Liver (tissue), 9 donors: Measurements from ENCODE around the gene BAG2. TPM values are rescaled to one million over a fixed set of nuclear protein-coding genes. Genes with fewer than 3 reads are reported as not detected.

Experiments
- DNase-seq: peaks from one replicate; pipeline ENCODE4 v3.0.0-alpha.2; 2017; ENCODE audit warnings: low spot score
- H3K27ac ChIP-seq, 2 donors: one replicate each; pipeline ENCODE4 v1.7.0; 2013; ENCODE audit warnings: inconsistent platforms in 2 of 2, low read length in 2 of 2, control low read depth in 1 of 2, low read depth in 1 of 2, mild to moderate bottlenecking in 1 of 2
- H3K27me3 ChIP-seq, 4 donors: one replicate each; pipeline versions ENCODE4 v1.6.1 to v1.7.0; 2013; ENCODE audit warnings: low read length in 3 of 4, inconsistent platforms in 1 of 4, mild to moderate bottlenecking in 1 of 4, moderate library complexity in 1 of 4; ENCODE audit not compliant: control insufficient read depth in 4 of 4, insufficient read depth in 4 of 4
- H3K36me3 ChIP-seq, 4 donors: one replicate each; pipeline versions ENCODE4 v1.6.1 to v1.7.0; 2013; ENCODE audit warnings: low read length in 3 of 4, mild to moderate bottlenecking in 3 of 4, low read depth in 1 of 4, moderate library complexity in 1 of 4; ENCODE audit not compliant: control insufficient read depth in 4 of 4, insufficient read depth in 3 of 4
- H3K4me1 ChIP-seq, 4 donors: one replicate each; pipeline versions ENCODE4 v1.6.1 to v1.7.0; 2013; ENCODE audit warnings: low read length in 3 of 4, mild to moderate bottlenecking in 3 of 4, moderate library complexity in 1 of 4; ENCODE audit not compliant: control insufficient read depth in 4 of 4, insufficient read depth in 4 of 4
- H3K4me3 ChIP-seq, 3 donors: one replicate each; pipeline versions ENCODE4 v1.6.1 to v1.7.0; 2013; ENCODE audit warnings: low read length in 3 of 3, control low read depth in 1 of 3, low read depth in 1 of 3, mild to moderate bottlenecking in 1 of 3
- H3K9ac ChIP-seq, 2 donors: one replicate each; pipeline ENCODE4 v1.7.0; 2013; ENCODE audit warnings: low read length in 2 of 2, mild to moderate bottlenecking in 2 of 2, moderate library complexity in 2 of 2, control low read depth in 1 of 2, low read depth in 1 of 2
- H3K9me3 ChIP-seq, 4 donors: one replicate each; pipeline versions ENCODE4 v1.6.1 to v1.7.0; 2013; ENCODE audit warnings: low read length in 3 of 4; ENCODE audit not compliant: control insufficient read depth in 4 of 4
- EGR1 ChIP-seq, 2 donors: IDR thresholded peaks; 2 replicates each; pipeline ENCODE4 v1.6.1; 2016 to 2018; ENCODE audit warnings: antibody characterized with exemption in 2 of 2, low read depth in 2 of 2
- FOXA1 ChIP-seq: IDR thresholded peaks from 2 replicates; pipeline ENCODE4 v1.6.1; 2016; ENCODE audit warnings: antibody characterized with exemption
- HNF4A ChIP-seq, 2 donors: conservative IDR thresholded peaks; 2 replicates each; pipeline ENCODE4 v1.6.1; 2016; ENCODE audit warnings: antibody characterized with exemption in 2 of 2, mild to moderate bottlenecking in 2 of 2
- HNF4G ChIP-seq: IDR thresholded peaks from 2 replicates; pipeline ENCODE4 v1.6.1; 2016; ENCODE audit warnings: antibody characterized with exemption
- JUND ChIP-seq, 2 donors: IDR thresholded peaks; 2 replicates each; pipeline ENCODE4 v1.6.1; 2016; ENCODE audit warnings: antibody characterized with exemption in 2 of 2
- NR2F2 ChIP-seq: IDR thresholded peaks from 2 replicates; pipeline ENCODE4 v1.6.1; 2016; ENCODE audit warnings: antibody characterized with exemption
- RAD21 ChIP-seq, 2 donors: IDR thresholded peaks; 2 replicates each; pipeline ENCODE4 v1.6.1; 2016; ENCODE audit warnings: antibody characterized with exemption in 2 of 2, mild to moderate bottlenecking in 2 of 2
- RXRA ChIP-seq, 2 donors: IDR thresholded peaks; 2 replicates each; pipeline ENCODE4 v1.6.1; 2017 to 2018; ENCODE audit warnings: antibody characterized with exemption in 2 of 2, mild to moderate bottlenecking in 1 of 2
- SP1 ChIP-seq: IDR thresholded peaks from 2 replicates; pipeline ENCODE4 v1.6.1; 2018; ENCODE audit warnings: antibody characterized with exemption, mild to moderate bottlenecking
- TAF1 ChIP-seq: conservative IDR thresholded peaks from 2 replicates; pipeline ENCODE4 v1.6.1; 2016; ENCODE audit warnings: antibody characterized with exemption, mild to moderate bottlenecking
- YY1 ChIP-seq: IDR thresholded peaks from 2 replicates; pipeline ENCODE4 v1.6.1; 2016; ENCODE audit warnings: antibody characterized with exemption, mild to moderate bottlenecking
- whole genome bisulfite sequencing: extraction: QIAGEN DNeasy Blood & Tissue Kit; methylation state at CpG from one replicate; pipeline ENCODE4 v1.1.7; 2013; 5-methylcytosine and 5-hydroxymethylcytosine counted together
- polyA plus RNA-seq, 2 donors: library from polyadenylated mRNA; stranded (reverse) in 1 of 2; unstranded in 1 of 2; fragments of 200-250 nt in 1 of 2; fragments of >200 nt in 1 of 2; fragmentation: Nextera tagmentation in 1 of 2; extraction: Ambion mirVana in 1 of 2; gene quantifications; one replicate each; pipeline versions ENCODE4 v1.2.1 to v1.2.3, GENCODE V29; 2013 to 2015
- total RNA-seq, 2 donors: library from RNA; depleted of rRNA; stranded (reverse); fragments of >200 nt; gene quantifications; one replicate each; pipeline ENCODE4 v1.2.3, GENCODE V29; 2014
- TF ChIP-seq, protein P1 (sequence below): IDR thresholded peaks from 2 replicates; pipeline ENCODE4 v1.6.1; 2016; ENCODE audit warnings: antibody characterized with exemption
- TF ChIP-seq, protein P2 (sequence below): IDR thresholded peaks from 2 replicates; pipeline ENCODE4 v1.6.1; 2016; ENCODE audit warnings: antibody characterized with exemption
- TF ChIP-seq, protein P3 (sequence below): IDR thresholded peaks from 2 replicates; pipeline ENCODE4 v1.6.1; 2016; ENCODE audit warnings: antibody characterized with exemption, mild to moderate bottlenecking
- TF ChIP-seq, protein P4 (sequence below): IDR thresholded peaks from 2 replicates; pipeline ENCODE4 v1.6.1; 2016; ENCODE audit warnings: antibody characterized with exemption
- TF ChIP-seq, protein P5 (sequence below): fragments of 150-350 bp; IDR thresholded peaks from 2 replicates; pipeline ENCODE4 v1.5.1; 2017; ENCODE audit warnings: improper control_type of control experiment, low read depth, low read length; ENCODE audit not compliant: missing input control
- donor health status: healthy.
- donor health status: healthy.
- donor health status: healthy.
- donor health status: healthy.
- donor health status: healthy.

Gene BAG2
- total and polyA plus RNA-seq, 4 donors: 1.8 to 4.9 (median 3.1) TPM

DNA sequence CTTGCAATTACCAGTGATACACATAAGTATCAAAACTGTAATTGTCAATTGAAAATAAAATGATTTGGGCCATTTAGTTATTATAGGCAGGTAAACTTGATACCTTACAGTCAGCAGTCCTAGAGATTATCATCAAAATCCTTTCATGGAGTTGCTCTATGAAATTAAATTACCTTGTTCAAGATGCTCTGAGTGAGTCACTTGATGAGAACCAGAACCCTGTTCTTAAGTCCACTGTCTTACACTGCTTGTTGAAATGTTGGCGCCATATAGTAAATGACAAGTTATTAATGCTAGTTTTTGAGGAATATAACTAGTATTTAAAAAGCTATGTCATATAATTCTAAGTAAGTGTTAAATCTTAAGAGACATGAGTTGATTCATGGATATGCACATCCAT lies 37.2 kb upstream of the BAG2 start:
- DNase-seq: no peak
- no peak overlapping the region for H3K9ac ChIP-seq
- over 99% methylated on average over 1 of the region's 1 CpG for WGBS
- H3K27me3 ChIP-seq: no peaks in the 10 kb centered on the region
- TF ChIP-seq, protein P1, sequence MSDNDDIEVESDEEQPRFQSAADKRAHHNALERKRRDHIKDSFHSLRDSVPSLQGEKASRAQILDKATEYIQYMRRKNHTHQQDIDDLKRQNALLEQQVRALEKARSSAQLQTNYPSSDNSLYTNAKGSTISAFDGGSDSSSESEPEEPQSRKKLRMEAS: no peak
- TF ChIP-seq TAF1 (no peak), YY1 (no peak), HNF4G (no peak), RXRA (IDR thresholded peaks at IDR 0.05) (no peak), HNF4A (conservative IDR thresholded peaks at IDR 0.05) (no peak), EGR1 (IDR thresholded peaks at IDR 0.05; ENCODE audit: low read depth in 2 of 2) (no peak), FOXA1 (no peak), SP1 (no peak), RAD21 (IDR thresholded peaks at IDR 0.05) (no peak), JUND (IDR thresholded peaks at IDR 0.05) (no peak), NR2F2 (no peak)
- TF ChIP-seq, protein P2, sequence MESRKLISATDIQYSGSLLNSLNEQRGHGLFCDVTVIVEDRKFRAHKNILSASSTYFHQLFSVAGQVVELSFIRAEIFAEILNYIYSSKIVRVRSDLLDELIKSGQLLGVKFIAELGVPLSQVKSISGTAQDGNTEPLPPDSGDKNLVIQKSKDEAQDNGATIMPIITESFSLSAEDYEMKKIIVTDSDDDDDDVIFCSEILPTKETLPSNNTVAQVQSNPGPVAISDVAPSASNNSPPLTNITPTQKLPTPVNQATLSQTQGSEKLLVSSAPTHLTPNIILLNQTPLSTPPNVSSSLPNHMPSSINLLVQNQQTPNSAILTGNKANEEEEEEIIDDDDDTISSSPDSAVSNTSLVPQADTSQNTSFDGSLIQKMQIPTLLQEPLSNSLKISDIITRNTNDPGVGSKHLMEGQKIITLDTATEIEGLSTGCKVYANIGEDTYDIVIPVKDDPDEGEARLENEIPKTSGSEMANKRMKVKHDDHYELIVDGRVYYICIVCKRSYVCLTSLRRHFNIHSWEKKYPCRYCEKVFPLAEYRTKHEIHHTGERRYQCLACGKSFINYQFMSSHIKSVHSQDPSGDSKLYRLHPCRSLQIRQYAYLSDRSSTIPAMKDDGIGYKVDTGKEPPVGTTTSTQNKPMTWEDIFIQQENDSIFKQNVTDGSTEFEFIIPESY: no peak
- TF ChIP-seq, protein P3, sequence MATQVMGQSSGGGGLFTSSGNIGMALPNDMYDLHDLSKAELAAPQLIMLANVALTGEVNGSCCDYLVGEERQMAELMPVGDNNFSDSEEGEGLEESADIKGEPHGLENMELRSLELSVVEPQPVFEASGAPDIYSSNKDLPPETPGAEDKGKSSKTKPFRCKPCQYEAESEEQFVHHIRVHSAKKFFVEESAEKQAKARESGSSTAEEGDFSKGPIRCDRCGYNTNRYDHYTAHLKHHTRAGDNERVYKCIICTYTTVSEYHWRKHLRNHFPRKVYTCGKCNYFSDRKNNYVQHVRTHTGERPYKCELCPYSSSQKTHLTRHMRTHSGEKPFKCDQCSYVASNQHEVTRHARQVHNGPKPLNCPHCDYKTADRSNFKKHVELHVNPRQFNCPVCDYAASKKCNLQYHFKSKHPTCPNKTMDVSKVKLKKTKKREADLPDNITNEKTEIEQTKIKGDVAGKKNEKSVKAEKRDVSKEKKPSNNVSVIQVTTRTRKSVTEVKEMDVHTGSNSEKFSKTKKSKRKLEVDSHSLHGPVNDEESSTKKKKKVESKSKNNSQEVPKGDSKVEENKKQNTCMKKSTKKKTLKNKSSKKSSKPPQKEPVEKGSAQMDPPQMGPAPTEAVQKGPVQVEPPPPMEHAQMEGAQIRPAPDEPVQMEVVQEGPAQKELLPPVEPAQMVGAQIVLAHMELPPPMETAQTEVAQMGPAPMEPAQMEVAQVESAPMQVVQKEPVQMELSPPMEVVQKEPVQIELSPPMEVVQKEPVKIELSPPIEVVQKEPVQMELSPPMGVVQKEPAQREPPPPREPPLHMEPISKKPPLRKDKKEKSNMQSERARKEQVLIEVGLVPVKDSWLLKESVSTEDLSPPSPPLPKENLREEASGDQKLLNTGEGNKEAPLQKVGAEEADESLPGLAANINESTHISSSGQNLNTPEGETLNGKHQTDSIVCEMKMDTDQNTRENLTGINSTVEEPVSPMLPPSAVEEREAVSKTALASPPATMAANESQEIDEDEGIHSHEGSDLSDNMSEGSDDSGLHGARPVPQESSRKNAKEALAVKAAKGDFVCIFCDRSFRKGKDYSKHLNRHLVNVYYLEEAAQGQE: no peak
- TF ChIP-seq, protein P4, sequence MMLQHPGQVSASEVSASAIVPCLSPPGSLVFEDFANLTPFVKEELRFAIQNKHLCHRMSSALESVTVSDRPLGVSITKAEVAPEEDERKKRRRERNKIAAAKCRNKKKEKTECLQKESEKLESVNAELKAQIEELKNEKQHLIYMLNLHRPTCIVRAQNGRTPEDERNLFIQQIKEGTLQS: no peak
- TF ChIP-seq, protein P5, sequence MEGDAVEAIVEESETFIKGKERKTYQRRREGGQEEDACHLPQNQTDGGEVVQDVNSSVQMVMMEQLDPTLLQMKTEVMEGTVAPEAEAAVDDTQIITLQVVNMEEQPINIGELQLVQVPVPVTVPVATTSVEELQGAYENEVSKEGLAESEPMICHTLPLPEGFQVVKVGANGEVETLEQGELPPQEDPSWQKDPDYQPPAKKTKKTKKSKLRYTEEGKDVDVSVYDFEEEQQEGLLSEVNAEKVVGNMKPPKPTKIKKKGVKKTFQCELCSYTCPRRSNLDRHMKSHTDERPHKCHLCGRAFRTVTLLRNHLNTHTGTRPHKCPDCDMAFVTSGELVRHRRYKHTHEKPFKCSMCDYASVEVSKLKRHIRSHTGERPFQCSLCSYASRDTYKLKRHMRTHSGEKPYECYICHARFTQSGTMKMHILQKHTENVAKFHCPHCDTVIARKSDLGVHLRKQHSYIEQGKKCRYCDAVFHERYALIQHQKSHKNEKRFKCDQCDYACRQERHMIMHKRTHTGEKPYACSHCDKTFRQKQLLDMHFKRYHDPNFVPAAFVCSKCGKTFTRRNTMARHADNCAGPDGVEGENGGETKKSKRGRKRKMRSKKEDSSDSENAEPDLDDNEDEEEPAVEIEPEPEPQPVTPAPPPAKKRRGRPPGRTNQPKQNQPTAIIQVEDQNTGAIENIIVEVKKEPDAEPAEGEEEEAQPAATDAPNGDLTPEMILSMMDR: no peak
- no peak overlapping the region for H3K4me3 ChIP-seq
- no peaks in the 10 kb centered on the region for H3K9me3 ChIP-seq
- H3K27ac ChIP-seq: no peak overlapping the region
- no peaks in the 10 kb centered on the region for H3K4me1 ChIP-seq
- H3K36me3 ChIP-seq: peaks cover 0 to 22% (median 13%) of the 10 kb centered on the region in 4 donors

DNA sequence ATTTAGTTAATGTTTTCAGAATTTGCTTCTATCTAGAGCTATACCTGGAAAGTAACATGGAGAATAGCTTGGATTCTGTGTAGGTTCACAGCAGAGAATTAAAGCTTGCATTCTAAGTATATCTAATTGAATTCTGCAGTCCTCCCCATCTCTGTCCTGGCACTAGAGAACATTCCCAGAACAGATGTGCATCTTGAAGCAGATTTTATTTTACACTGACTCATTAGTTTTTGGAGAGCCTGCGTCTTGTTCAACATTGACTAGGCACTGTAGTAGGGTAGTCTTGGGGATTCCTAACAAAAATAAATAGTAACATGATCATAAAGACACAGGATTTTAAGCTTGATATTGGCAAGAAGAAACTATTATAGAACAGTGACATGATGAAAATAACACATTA lies 36.2 kb upstream of the BAG2 start:
- Histone ChIP-seq H3K4me3 (no peak overlapping the region), H3K4me1 (no peaks in the 10 kb centered on the region), H3K27ac (no peak overlapping the region), H3K9me3 (no peaks in the 10 kb centered on the region), H3K9ac (no peak overlapping the region), H3K27me3 (no peaks in the 10 kb centered on the region), H3K36me3 (peaks cover 0 to 22% (median 13%) of the 10 kb centered on the region in 4 donors)
- WGBS: 97% methylated on average over 1 of the region's 1 CpG
- no peak for DNase-seq
- no peak for TF ChIP-seq SP1
